Measurements from ENCODE around the gene BTBD9. TPM values are rescaled to one million over a fixed set of nuclear protein-coding genes. Genes with fewer than 3 reads are reported as not detected.

The BTBD9 gene
- total and polyA plus RNA-seq, 9 of the 15 experiments (the other 6 are each of a cell fraction or from before 2014, with no cell fraction given), result 0.08 to 1.6 (median 0.58) TPM

DNA sequence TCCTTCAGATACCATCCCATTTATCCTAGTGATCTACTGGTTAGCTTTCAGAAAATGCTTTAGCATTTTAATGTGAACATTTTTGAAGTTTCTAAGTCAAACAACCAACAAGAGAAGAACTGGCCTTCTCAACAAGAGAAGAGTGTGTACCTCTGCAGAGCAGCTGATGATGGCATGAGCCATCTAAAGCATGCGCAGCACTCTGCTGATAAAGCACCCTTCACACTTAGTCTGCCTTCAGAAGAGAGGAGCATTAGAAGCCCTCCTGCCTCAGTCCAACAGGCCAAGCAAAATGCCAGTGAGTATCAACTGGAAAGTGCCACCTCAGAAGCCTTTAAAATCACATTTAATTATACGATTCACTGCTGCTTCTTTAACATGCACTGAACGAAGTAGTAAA, 169.2 kb downstream of the BTBD9 start (continued):
- TF ChIP-seq, protein P1, sequence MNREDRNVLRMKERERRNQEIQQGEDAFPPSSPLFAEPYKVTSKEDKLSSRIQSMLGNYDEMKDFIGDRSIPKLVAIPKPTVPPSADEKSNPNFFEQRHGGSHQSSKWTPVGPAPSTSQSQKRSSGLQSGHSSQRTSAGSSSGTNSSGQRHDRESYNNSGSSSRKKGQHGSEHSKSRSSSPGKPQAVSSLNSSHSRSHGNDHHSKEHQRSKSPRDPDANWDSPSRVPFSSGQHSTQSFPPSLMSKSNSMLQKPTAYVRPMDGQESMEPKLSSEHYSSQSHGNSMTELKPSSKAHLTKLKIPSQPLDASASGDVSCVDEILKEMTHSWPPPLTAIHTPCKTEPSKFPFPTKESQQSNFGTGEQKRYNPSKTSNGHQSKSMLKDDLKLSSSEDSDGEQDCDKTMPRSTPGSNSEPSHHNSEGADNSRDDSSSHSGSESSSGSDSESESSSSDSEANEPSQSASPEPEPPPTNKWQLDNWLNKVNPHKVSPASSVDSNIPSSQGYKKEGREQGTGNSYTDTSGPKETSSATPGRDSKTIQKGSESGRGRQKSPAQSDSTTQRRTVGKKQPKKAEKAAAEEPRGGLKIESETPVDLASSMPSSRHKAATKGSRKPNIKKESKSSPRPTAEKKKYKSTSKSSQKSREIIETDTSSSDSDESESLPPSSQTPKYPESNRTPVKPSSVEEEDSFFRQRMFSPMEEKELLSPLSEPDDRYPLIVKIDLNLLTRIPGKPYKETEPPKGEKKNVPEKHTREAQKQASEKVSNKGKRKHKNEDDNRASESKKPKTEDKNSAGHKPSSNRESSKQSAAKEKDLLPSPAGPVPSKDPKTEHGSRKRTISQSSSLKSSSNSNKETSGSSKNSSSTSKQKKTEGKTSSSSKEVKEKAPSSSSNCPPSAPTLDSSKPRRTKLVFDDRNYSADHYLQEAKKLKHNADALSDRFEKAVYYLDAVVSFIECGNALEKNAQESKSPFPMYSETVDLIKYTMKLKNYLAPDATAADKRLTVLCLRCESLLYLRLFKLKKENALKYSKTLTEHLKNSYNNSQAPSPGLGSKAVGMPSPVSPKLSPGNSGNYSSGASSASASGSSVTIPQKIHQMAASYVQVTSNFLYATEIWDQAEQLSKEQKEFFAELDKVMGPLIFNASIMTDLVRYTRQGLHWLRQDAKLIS (CRISPR knock-in tag; IDR thresholded peaks at IDR 0.05), result no peak
- TF ChIP-seq CHCHD3 (CRISPR knock-in tag; IDR thresholded peaks at IDR 0.05), result no peak
- no peak for TF ChIP-seq GATAD2B (IDR thresholded peaks at IDR 0.05; ENCODE audit: borderline replicate concordance)

- BruUV-seq (replicated peaks), result no TSS peak
- CTCF ChIA-PET (ENCODE audit: low intra/inter-chr PET ratio), result interaction anchor here (0.6 kb wide), 1 partner anchor 93 kb away, joined by 3 read pairs; no protein-coding TSS in a partner anchor
- TF ChIP-seq ZNF699 (CRISPR knock-in tag; IDR thresholded peaks at IDR 0.05; ENCODE audit: insufficient replicate concordance), result no peak
- TF ChIP-seq HEY1 (CRISPR knock-in tag; IDR thresholded peaks at IDR 0.05; ENCODE audit: borderline replicate concordance), result no peak
- TF ChIP-seq, protein P2, sequence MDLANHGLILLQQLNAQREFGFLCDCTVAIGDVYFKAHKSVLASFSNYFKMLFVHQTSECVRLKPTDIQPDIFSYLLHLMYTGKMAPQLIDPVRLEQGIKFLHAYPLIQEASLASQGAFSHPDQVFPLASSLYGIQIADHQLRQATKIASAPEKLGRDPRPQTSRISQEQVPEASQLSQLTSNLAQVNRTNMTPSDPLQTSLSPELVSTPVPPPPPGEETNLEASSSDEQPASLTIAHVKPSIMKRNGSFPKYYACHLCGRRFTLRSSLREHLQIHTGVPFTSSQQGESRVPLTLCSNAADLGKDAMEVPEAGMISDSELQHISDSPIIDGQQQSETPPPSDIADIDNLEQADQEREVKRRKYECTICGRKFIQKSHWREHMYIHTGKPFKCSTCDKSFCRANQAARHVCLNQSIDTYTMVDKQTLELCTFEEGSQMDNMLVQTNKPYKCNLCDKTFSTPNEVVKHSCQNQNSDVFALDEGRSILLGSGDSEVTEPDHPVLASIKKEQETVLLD (IDR thresholded peaks at IDR 0.05), result no peak
- TF ChIP-seq ZNF133 (CRISPR knock-in tag; IDR thresholded peaks at IDR 0.05), result no peak
- no peak for TF ChIP-seq MECOM (CRISPR knock-in tag; IDR thresholded peaks at IDR 0.05)
- TF ChIP-seq HSF4 (CRISPR knock-in tag; IDR thresholded peaks at IDR 0.05; ENCODE audit: borderline replicate concordance), result no peak
- TF ChIP-seq ZBTB11 (CRISPR knock-in tag; IDR thresholded peaks at IDR 0.05), result no peak
- TF ChIP-seq BRD4 (IDR thresholded peaks at IDR 0.05), result no peak
- TF ChIP-seq BDP1 (IDR thresholded peaks at IDR 0.05; ENCODE audit: insufficient read depth, insufficient read length), result no peak
- TF ChIP-seq ZSCAN29 (IDR thresholded peaks at IDR 0.05), result no peak
These were observed 172.2 kb downstream of the BTBD9 start for GRCh38 chr6:38467566-38467965.

More at GRCh38 chr6:38467566-38467965, 172.2 kb downstream of the BTBD9 start:
- ATAC-seq (no peak), DNase-seq (ENCODE audit: extremely low read depth in 1 of 4, low spot score in 3 of 4) (no peak), FAIRE-seq (no peak)
- H3K36me3 ChIP-seq (ENCODE audit: control insufficient read depth, insufficient read depth, low read length), result no peaks in the 10 kb centered on the region
- no peak overlapping the region for H3K27ac ChIP-seq (ENCODE audit: extremely low read depth, low read depth, low read length)
- no peak overlapping the region for H3K9ac ChIP-seq (ENCODE audit: insufficient read depth in 1 of 2, low read depth in 2 of 2, low read length in 2 of 2)
- intact Hi-C loops (cut with micrococcal nuclease) (no loop called here), in situ Hi-C loops (cut with MboI) (no loop called here)
- no peaks in the 10 kb centered on the region for H3K79me2 ChIP-seq (ENCODE audit: control insufficient read depth, insufficient read depth, low read length)
- H2AFZ ChIP-seq (ENCODE audit: low read depth, low read length), result no peak overlapping the region
- no peaks in the 10 kb centered on the region; the same call in 1 of the 2 replicates for H3K9me3 ChIP-seq (replicated peaks; ENCODE audit: control insufficient read depth, insufficient read depth, low read depth, low read length)
- H3K4me2 ChIP-seq (ENCODE audit: insufficient read depth, low read length), result no peak overlapping the region
- 0% methylated on average over 3 of the region's 3 CpGs for WGBS (ENCODE audit: insufficient coverage, low coverage, missing lambda C conversion rate)
- H3K4me1 ChIP-seq (replicated peaks in 1 of 2; ENCODE audit: control insufficient read depth in 2 of 2, insufficient read depth in 2 of 2, low read length in 2 of 2), result no peaks in the 10 kb centered on the region
- no peaks in the 10 kb centered on the region for H4K20me1 ChIP-seq (replicated peaks; ENCODE audit: control insufficient read depth, insufficient read depth, low read length)
- POLR2A ChIA-PET, result interaction anchor here (0.5 to 0.7 kb wide), 2 partner anchors 8 to 337 kb away, joined by 3 read pairs; no protein-coding TSS in a partner anchor
- H3K27me3 ChIP-seq (ENCODE audit: control insufficient read depth in 2 of 2, insufficient read depth in 2 of 2, low read length in 2 of 2), result peaks cover 6 to 7% of the 10 kb centered on the region in 2 experiments; a peak in 3 of 5 replicates
- no peaks in the 10 kb centered on the region for H3K9me1 ChIP-seq (ENCODE audit: control insufficient read depth, insufficient read depth, low read length)
- H3K4me3 ChIP-seq, result no peak overlapping the region
